Measurements from ENCODE around the gene UNC5B.

The UNC5B gene

DNA sequence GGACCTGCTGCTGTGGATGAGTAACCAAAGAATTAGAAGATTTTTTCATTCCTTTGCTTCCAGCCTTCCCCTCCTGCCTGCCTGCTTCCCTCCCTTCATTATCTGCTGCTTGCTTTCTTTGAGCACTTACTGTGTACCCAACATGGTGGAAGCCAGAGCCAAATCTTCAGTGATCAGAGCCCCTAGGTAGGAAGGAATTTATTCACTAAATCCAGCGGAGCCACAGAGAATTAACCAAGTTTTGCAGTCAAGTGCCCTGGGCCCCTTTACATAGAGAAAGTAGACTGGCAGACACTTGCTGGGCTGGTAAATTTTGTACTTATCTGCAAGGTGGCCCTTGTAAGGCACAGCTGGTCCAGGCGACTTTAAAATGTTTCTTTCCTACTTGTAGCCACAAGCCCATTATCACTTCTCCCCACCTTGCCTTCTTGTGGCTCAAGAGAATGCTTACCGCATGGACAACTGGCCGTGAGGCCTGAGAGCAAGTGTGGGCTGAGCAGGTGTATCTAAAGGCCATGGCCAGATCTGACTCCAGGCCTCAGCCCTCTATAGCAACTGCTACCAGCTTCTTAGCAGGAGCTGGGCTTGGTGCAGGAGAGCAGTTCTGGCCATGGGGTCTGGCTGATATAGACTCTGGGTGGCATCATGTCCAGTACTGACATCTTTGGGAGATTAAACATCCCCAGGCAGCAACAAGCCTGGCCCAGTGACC lies 11.1 kb downstream of the UNC5B start:
- DNase-seq, result no peak

DNA sequence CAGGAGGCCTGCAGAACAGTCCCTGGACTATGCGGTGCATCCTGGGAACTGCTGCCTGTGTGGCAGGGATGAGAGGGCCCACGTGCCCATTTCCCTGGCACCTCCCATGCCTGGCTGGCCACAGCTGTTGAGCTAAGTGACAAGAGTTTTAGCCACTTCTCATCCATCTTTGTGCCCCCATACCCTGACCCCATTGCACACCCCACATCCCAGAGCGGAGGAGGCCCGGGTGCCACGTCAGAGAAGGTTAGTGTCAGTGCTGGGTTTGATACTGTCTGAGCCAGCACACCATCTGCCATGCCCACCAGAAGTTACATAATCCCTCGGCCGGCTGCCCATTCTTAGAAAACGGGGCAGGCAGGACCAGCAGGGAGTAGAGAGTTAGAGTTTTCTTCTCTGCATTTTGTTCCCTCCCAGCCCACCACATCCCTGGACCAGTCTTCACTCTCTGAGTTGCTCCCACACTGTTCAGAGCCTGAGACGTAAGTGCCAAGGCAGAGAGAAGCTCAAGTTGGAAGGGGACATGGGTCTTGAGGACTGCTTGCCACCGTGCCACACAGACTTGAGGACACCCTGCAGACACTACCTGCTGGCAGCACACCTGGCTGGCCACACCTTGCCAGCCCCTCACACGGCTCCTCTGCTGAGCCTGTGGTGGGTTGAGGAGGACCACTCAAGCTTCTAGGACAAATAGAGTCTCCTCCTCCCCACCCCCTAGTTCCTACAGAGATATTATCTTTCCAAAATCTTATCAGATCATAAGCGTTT lies 13.1 kb downstream of the UNC5B start:
- no peak for DNase-seq

DNA sequence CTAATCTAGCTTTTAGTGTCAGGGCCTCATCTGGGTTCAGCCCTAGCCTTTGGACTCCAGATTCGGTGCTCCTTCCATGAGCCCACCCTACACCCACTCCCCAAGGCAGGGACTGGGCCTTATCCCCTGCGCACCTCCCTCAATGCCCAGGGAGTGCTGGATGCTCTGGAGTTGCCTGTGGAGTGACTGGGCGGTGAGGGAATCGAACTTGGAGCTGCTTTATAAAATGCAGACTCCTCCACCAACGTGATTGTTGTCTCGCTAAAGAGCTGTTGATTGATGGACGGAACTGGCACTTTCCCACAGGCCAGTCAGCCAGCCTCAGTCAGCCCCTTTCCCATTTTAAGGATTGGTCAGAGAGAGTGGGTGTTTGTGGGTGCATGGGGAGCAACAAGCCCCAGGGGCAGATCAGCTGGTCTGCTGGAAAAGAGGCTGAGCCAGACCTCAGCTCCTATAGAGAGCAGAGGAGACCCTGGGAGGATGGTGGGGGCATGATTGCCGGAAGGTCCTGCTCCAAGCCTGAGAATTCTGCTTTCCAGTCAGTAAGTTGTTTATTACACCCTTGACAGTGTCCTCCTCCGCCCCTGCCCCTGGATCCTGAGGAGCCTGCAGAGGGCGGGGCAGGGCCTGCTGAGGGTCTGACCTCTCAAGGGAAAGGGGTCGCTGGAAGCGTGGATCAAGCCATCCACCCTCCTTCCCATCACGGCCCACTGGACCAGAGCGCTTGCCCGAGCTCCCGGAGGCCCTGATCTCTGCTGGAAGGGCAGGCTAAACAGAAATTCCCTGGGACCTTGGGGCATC lies 16.7 kb downstream of the UNC5B start:
- DNase-seq, result no peak

DNA sequence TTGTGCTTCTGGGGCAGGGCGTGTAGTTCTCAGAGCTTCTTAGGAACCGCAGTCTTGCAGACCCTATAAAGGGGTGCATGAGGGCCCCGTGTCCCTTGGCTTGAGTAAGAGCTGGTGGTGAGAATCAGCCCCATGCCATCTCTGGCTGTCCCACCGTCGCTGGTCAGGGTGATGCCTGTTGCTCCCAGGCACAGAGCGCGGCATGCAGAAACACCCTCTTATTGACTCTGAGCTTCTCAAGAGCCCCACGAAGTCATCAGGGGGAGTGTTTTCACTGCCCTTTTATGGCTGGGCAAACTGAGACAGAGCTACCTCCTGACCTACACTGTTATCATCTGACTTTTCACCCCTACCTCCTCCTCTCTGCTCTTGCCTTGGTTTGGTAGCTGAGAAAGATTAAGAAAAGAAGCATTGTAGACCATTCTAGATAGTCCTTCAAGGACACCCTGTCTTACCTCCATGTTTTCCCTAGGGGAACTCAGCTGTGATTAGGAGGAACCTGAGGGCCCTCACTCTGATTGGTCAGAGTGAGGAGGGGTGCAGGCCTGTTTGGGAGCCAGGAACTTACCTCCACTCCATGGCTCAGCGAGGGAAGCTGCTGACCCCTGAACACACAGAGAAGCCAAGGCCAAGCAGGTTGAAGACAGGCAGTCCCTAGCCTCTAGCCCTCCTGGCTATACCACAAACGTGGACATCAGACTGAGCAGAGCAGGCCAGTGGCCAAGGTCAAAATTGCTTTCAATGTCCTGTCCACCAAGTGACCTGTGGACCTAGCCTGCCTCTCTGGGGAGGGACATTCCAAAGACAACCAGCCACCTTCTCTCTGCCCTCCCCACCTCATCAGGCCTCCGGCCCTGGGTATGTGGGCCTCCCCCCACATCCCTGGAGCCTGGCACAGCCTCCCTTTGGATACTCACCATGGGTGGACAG lies 17.6 kb downstream of the UNC5B start:
- no peak for DNase-seq

DNA sequence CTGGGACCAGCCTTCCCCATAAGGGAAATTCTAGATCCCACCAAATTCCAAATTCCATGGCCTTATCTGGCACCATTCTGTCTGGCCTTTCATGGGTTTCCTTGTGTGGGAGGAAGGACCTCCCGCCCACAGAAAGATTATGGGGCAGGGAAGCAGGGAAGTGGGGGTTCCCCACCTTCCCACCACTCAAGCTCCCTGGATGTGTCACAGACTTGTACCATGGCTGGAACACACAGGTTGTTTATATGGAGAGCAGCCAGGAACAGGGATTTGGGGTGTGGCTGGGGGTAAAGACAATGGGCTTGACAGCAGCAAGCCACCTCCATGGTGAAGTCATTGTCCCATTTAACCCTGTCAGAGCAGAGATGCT lies 18.3 kb downstream of the UNC5B start:
- no peak for DNase-seq

DNA sequence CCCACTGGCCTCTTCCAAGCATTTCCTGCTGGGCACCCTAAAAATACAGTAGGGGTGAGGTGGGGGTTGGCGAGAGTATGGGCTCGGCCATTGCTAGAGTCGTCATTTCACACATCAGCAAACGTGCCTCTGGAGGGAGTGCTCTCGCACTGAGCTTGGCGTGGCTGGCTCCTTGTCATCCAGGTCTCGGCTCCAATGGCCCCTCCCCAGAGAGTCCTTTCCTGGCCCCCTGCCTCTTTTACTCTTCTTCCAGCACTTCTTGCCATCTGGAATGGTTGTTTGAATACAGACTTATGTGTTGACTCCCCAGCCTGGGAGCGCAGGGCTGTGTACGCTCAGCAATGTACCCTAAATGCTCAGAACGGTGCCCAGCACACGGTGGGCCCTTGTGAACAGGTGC lies 18.8 kb downstream of the UNC5B start:
- DNase-seq, result no peak

DNA sequence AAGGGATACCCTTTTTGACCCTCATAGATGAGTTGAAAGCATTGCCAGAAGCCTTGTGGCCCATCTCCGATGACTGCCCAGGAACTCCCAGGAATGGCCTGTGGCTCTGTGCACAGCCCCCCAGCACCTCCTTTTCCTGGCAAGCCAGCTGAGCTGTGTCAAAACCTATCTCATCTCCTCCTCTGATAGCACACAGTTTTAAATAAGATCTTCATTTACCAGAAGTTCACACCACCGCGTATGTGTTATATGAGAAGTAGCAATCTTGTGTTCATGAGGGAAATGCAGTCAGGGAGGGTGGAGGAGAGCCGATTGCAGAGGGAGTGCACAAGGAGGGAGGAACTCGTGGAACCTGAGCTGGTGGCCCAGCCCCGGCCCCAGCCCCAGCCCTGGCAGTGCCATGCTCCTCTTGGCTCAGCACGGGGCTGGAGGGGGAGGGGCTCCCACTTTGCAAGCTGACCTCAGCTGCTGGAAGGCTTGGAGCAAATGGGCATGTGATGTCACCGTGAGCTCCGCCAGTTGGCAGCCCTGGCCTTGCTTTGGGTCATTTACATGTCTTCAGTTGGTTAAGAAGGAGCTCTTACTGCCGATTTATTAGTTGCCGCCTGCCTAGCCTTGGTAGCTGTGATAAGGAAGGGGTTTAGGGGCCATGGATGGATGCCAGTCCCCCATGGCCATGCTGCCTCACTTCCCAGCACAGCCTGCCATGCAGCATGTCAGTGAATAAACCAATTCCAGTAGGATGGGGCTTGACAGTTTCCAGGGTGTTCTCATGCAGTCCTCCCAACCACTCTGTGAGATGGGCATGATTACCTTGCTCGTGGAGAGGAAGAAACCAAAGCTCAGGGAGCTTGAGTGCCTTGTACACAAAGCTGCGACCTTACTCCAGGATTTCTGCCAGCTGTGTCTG lies 20.0 kb downstream of the UNC5B start:
- DNase-seq, result no peak

DNA sequence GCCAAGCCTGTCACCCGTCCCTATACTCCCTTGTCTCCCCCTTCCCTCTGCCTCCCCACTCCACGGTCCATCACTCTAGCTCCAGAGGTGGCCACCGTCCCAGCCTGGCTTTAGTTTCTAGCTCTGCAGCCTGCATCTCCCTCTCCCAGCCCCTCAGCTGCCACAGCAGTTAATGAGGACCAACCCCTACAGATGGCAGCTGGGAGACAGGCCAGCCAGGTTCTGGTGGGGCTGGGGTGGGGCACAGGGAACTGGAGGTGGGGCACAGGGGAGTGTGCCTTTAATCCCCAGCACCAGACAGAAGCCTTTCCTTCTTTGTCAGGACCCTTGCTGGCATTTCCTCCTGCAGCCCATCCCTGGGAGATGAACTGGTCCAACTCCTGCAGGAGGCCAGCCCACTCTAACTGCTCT lies 21.1 kb downstream of the UNC5B start:
- no peak for DNase-seq

DNA sequence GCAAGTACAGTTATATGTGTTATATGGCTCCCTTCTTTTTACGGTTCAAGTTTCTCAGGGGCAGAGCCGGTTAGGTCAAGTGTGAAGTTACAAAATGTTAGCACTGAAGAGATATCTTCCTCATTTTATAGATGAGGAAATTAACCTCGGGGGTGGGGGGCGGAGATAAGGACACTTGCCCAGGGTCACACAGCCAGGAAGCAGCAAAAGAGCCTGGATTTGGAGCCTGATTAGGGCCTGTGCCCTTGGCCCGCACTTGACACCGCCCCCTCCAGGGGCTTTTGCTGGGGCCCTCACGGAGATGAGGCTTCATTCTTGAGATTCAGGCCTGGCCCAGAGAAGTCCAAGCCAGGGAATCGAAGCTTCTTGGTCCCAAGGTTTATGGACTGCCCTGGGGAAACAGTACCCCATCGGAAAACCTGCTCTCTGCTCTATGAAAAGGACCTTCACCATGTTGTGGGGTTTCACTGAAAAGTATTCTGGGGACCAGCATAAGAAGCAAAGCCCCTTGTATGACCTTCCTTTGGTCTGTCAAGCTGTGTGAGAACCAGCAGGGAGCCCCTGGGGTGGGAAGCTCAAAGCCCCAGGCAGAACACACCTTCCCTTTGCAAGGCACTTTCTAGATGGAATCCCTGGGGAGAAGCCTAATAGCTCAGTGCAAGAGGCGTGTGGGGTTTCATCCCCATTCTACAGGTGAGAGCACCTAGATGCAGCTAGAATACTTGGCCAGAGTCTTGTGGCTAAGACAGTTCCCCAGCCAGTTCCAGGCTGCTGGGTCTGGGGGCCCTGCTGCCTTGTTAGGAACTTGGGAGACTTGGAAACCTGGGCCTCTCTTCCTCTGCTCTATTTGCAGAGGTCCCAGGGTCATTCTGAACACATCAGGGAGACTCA lies 21.9 kb downstream of the UNC5B start:
- DNase-seq, result no peak

DNA sequence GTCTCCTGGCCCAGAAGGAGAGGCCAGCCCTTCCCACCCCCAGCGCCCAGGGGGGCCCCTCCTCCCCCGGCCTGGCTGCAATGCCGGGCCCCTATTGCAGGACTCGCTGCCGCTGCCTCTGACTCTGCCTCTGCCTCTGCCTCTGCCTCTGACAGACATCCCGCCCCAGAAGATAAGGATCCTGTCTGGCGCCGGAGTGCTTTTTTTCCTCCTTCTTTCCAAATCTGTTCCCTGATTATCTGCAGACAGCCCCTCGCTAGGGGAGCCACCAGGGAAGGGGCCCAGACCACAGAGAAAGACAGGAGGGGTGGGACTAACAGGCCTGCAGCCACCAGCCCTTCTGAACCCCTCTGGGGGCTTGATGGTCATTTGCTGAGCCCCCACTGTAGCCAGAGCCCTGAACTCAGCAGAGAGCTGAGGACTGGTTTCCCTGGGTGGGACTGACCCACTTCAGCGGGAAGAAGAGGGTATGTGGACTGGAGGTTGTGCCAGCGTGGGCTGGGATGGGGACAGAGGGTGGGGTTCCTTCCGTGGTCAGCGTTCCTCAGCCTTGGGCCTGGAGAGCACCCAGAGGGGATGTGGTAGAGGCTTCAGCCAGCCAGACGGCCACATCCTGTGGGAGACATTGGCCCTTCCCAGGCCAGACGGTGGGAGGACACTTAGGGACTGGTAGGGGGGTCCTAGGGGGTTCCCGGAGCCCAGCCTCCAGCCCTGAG lies 22.8 kb downstream of the UNC5B start:
- DNase-seq, result no peak

DNA sequence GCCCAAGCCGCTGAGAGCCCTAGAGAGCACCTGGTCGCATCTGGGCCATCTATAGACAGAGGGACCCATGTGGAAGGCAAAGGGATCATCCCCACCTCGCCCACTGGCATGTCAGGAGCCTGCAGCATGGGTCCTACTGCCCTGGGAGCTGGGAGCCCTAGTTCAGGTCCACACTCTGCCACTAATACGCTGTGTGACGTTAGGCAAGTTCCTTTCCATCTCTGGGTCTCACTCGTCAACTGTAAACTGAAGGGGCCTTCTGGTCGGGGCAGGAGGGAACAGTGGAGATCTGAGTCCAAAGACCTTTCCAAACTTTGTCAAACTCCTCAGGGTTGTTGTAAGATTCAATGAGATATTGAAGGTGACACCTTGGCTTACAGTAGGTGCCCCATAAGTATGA lies 23.4 kb downstream of the UNC5B start:
- no peak for DNase-seq

DNA sequence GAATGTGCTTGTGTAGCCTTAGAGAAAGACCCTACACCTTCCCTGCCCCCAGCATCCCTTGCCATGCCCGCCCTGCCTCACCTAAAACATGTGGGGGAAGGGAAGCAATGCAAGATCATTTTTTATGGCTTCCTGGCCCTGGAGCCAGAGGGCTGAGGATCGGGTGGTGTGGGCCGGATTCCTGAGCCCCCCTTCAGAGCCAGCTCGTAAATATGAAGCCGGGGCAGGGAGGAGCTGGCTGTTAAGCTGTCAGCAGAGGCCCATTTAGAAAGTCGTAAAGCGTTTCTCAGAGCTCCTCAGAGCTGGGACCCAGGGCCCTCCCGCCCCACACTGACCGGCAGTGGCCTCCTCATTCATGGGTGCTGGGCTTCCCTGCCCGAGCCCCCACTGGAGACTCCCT lies 23.9 kb downstream of the UNC5B start:
- DNase-seq, result no peak

DNA sequence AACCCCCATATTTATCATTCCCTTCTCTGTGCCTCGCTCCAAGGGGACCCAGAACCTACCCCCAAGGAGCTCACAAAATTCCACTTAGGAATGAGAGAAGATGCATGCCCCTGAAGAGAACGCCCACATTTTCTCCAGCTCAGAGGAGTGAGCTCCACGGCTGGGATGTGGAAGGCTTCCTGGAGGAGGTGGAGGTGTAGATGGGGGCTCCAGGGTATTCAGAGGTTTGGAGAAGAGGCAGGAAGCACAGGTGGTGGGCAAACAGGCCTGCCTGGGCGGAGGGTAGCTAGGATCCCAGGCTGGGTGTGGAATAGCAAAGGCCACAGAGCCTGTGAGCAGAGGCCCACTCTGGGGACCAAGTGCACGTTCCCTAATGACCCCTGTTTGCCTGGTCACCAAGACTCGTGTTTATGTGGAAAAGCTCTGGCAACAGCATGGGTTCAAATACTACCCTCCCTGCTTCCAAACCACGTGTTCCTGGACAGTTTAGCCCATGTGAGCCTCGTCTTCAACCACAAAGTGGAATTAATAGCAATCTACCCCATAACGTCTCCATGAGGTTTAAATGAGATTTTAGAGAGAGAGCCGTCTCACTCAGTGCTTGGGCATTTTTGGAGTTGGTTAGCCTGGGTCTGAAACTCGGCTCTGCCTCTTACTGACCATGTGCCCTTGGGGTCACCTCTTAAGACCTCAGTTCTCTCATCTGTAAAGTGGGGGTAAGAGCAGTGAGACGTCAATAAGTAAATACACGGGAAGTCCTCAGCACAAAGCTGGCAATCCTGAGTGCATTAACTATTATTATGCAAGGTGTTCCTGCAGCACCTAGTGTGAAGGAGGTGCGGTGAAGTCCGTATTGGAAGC lies 24.7 kb downstream of the UNC5B start:
- DNase-seq, result no peak

DNA sequence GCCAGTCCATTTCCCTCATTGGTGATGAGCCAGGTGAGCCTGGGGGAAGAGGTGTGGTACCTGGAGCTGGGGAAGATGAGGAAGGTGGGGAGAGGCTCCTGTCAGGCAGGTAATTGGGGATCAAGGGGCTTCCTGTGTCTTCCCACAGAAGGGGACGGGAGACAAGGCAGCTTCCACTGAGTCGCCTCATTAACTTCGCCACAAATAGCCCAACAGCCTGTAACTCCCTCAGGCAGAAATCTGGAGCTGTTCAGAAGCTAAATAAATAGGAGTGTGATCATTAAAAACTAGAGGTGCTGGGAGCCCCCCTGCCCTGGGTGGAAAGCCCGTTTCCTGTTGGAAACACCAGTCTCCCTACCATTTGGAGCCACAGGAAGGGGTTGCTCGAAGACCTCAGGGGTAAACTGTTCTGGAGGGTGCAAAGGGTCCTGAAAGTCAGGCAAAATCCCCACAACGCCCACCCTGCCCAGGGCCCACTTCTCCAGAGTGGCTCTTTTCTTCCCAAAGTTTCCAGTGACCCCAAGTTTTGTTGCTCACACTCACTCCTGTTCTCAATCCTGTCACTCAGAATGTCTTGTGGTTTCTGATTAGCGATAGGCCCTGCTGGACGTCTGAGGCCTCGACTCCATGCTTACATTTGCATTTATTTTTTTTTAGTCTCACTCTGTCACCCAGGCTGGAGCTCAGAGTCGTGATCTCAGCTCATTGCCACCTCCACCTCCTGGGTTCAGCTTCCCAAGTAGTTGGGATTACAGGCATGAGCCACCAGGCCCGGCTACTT lies 25.7 kb downstream of the UNC5B start:
- DNase-seq, result no peak

DNA sequence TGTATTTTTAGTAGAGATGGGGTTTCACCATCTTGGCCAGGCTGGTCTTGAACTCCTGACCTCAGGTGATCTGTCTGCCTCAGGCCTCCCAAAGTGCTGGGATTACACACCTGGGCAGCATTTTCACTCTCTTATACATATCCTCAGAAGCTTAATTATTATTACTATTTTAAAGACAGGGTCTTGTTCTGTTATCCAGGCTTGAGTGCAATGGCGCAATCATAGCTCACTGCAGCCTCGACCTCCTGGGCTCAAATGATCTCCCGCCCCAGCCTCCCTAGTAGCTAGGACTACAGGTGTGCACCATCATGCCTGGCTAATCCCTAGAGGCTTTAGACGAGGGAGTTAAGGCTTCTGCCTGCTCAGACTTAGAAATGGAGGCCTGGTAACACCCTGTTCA lies 26.3 kb downstream of the UNC5B start:
- no peak for DNase-seq

DNA sequence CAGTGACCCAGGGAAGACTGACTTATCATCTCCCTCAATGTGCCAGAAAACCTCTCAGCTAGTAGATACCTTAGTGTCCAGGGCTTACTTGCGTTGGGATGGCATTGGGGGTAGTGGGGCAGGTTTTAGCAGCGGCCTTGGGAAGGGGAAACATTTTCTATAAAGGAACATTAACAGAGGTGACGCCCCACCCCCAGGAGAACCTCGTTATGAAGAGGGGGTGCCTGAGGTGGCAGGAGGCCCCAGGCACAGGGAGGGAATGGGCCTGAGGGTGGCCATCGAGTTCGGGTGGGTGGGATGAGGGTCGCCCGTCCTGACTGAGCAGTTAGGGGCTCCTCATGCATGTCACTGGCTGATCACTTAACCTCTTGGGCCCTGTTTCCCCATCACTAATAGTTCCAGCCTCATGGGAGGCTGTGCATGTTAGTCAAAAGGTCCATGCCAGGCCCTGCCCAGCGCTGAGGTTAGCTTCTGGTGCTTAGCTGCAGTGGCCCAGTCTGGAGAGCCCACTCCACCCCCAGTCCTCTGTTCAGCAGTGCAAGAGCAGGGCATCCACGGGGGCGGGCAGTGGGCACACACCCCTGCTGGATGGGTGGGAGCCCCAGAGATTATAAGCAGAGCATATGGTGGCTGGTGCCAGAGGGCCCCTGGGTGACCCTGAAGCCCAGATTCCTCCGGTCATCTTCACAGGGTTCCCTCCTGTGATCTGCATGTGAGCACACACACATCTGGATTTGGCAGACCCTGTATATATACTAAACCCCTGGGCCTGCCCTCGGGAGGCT lies 27.0 kb downstream of the UNC5B start:
- no peak for DNase-seq

All from stimulated activated naive CD4-positive, alpha-beta T cell (primary cell).